ENCODE data around the gene POP7.

POP7 gene

DNA sequence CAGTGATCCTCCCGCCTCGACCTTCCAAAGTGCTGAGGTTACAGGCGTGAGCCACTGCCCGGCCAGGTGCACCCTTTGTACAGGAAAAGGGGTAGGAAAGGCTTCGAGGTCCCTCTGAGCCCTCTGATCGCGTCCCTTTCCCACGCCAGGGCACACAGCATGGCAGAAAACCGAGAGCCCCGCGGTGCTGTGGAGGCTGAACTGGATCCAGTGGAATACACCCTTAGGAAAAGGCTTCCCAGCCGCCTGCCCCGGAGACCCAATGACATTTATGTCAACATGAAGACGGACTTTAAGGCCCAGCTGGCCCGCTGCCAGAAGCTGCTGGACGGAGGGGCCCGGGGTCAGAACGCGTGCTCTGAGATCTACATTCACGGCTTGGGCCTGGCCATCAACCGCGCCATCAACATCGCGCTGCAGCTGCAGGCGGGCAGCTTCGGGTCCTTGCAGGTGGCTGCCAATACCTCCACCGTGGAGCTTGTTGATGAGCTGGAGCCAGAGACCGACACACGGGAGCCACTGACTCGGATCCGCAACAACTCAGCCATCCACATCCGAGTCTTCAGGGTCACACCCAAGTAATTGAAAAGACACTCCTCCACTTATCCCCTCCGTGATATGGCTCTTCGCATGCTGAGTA, 871 bp downstream of the POP7 start (continued):
- TF ChIP-seq, protein P1, sequence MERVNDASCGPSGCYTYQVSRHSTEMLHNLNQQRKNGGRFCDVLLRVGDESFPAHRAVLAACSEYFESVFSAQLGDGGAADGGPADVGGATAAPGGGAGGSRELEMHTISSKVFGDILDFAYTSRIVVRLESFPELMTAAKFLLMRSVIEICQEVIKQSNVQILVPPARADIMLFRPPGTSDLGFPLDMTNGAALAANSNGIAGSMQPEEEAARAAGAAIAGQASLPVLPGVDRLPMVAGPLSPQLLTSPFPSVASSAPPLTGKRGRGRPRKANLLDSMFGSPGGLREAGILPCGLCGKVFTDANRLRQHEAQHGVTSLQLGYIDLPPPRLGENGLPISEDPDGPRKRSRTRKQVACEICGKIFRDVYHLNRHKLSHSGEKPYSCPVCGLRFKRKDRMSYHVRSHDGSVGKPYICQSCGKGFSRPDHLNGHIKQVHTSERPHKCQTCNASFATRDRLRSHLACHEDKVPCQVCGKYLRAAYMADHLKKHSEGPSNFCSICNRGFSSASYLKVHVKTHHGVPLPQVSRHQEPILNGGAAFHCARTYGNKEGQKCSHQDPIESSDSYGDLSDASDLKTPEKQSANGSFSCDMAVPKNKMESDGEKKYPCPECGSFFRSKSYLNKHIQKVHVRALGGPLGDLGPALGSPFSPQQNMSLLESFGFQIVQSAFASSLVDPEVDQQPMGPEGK (CRISPR knock-in tag; IDR thresholded peaks at IDR 0.05; ENCODE audit: borderline replicate concordance) = no peak
- TF ChIP-seq ZNF8 (CRISPR knock-in tag; IDR thresholded peaks at IDR 0.05) = no peak

DNA sequence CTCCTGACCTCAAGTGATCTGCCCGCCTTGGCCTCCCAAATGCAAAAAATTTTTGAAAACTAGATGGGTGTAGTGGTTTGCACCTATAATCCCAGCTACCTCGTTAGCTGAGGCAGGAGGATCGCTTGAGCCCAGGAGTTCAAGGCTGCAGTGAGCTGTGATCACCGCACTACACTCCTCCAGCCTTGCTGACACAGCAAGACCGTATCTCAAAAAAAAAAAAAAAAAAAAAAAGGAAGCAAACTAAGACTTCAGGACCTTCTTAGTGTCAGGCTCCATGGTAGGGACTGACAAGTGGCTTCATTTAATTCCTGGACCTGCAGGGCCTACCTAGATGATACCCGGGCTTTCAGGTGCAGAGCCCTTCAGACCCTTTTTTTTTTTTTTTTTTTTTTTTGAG, 2.5 kb downstream of the POP7 start:
- TF ChIP-seq, protein P2, sequence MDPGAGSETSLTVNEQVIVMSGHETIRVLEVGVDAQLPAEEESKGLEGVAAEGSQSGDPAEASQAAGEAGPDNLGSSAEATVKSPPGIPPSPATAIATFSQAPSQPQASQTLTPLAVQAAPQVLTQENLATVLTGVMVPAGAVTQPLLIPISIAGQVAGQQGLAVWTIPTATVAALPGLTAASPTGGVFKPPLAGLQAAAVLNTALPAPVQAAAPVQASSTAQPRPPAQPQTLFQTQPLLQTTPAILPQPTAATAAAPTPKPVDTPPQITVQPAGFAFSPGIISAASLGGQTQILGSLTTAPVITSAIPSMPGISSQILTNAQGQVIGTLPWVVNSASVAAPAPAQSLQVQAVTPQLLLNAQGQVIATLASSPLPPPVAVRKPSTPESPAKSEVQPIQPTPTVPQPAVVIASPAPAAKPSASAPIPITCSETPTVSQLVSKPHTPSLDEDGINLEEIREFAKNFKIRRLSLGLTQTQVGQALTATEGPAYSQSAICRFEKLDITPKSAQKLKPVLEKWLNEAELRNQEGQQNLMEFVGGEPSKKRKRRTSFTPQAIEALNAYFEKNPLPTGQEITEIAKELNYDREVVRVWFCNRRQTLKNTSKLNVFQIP (CRISPR knock-in tag; IDR thresholded peaks at IDR 0.05; ENCODE audit: borderline replicate concordance, low read depth) = no peak
- TF ChIP-seq OSR1 (CRISPR knock-in tag; IDR thresholded peaks at IDR 0.05) (no peak), BACH2 (CRISPR knock-in tag; IDR thresholded peaks at IDR 0.05; ENCODE audit: borderline replicate concordance) (no peak), ZNF8 (CRISPR knock-in tag; IDR thresholded peaks at IDR 0.05) (no peak), RARB (CRISPR knock-in tag; IDR thresholded peaks at IDR 0.05) (no peak), ESRRG (CRISPR knock-in tag; IDR thresholded peaks at IDR 0.05) (no peak), ZFP3 (CRISPR knock-in tag; IDR thresholded peaks at IDR 0.05) (no peak), CSDC2 (CRISPR knock-in tag; IDR thresholded peaks at IDR 0.05) (no peak), ZFP30 (CRISPR knock-in tag; IDR thresholded peaks at IDR 0.05) (no peak), ZC3H10 (CRISPR knock-in tag; IDR thresholded peaks at IDR 0.05) (no peak), SNAI2 (CRISPR knock-in tag; IDR thresholded peaks at IDR 0.05) (no peak), TOX (CRISPR knock-in tag; IDR thresholded peaks at IDR 0.05; ENCODE audit: borderline replicate concordance) (no peak)
- TF ChIP-seq, protein P3, sequence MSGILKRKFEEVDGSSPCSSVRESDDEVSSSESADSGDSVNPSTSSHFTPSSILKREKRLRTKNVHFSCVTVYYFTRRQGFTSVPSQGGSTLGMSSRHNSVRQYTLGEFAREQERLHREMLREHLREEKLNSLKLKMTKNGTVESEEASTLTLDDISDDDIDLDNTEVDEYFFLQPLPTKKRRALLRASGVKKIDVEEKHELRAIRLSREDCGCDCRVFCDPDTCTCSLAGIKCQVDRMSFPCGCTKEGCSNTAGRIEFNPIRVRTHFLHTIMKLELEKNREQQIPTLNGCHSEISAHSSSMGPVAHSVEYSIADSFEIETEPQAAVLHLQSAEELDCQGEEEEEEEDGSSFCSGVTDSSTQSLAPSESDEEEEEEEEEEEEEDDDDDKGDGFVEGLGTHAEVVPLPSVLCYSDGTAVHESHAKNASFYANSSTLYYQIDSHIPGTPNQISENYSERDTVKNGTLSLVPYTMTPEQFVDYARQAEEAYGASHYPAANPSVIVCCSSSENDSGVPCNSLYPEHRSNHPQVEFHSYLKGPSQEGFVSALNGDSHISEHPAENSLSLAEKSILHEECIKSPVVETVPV (CRISPR knock-in tag; IDR thresholded peaks at IDR 0.05) = no peak
- TF ChIP-seq, protein P4, sequence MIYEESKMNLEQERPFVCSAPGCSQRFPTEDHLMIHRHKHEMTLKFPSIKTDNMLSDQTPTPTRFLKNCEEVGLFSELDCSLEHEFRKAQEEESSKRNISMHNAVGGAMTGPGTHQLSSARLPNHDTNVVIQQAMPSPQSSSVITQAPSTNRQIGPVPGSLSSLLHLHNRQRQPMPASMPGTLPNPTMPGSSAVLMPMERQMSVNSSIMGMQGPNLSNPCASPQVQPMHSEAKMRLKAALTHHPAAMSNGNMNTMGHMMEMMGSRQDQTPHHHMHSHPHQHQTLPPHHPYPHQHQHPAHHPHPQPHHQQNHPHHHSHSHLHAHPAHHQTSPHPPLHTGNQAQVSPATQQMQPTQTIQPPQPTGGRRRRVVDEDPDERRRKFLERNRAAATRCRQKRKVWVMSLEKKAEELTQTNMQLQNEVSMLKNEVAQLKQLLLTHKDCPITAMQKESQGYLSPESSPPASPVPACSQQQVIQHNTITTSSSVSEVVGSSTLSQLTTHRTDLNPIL (CRISPR knock-in tag; IDR thresholded peaks at IDR 0.05; ENCODE audit: low read depth) = no peak
- TF ChIP-seq, protein P5, sequence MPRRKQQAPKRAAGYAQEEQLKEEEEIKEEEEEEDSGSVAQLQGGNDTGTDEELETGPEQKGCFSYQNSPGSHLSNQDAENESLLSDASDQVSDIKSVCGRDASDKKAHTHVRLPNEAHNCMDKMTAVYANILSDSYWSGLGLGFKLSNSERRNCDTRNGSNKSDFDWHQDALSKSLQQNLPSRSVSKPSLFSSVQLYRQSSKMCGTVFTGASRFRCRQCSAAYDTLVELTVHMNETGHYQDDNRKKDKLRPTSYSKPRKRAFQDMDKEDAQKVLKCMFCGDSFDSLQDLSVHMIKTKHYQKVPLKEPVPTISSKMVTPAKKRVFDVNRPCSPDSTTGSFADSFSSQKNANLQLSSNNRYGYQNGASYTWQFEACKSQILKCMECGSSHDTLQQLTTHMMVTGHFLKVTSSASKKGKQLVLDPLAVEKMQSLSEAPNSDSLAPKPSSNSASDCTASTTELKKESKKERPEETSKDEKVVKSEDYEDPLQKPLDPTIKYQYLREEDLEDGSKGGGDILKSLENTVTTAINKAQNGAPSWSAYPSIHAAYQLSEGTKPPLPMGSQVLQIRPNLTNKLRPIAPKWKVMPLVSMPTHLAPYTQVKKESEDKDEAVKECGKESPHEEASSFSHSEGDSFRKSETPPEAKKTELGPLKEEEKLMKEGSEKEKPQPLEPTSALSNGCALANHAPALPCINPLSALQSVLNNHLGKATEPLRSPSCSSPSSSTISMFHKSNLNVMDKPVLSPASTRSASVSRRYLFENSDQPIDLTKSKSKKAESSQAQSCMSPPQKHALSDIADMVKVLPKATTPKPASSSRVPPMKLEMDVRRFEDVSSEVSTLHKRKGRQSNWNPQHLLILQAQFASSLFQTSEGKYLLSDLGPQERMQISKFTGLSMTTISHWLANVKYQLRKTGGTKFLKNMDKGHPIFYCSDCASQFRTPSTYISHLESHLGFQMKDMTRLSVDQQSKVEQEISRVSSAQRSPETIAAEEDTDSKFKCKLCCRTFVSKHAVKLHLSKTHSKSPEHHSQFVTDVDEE (CRISPR knock-in tag; IDR thresholded peaks at IDR 0.05) = no peak
- ATAC-seq = no peak

DNA sequence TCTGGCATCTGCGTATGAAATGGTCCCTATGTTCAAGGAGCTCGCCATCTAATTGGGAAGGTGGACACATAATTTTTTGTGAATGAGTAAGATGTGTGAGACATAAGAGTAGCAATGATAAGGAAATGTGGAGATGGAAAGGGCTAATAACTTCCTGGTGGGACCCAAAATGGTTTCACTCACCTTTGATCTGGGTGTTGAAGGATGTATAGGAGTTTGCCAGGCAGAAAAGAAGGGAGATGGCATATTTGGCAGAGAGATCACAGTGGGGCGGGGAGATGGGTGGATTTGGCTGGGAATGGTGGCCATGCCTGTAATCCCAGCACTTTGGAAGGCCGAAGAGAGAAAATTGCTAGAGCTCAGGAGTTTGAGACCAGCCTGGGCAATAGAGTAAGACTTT, 4.5 kb downstream of the POP7 start:
- no peak for ATAC-seq
- TF ChIP-seq, protein P2 (CRISPR knock-in tag; IDR thresholded peaks at IDR 0.05; ENCODE audit: borderline replicate concordance, low read depth) = no peak
- TF ChIP-seq ZFP3 (CRISPR knock-in tag; IDR thresholded peaks at IDR 0.05) = peak; percentile 97

DNA sequence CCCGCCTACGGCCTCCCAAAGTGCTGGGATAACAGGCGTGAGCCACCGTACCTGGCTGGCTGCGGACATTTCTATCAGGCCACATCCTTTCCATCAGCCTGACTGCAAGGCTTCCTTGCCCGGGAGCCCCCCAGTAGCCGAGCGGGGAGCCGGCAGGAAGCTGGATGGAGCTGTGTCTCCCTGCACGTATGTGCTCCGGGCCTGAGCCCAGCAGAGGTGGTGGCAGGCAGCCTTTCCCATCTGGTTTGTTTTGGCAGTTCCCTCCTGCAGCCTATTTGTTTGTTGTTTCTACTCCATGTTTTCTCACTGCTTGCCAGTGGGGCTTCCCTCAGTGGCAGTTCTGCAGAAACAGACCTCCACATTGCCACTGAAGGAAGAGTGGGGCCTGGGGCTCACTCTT, 5.4 kb downstream of the POP7 start:
- no peak for ATAC-seq
- TF ChIP-seq ZNF70 (CRISPR knock-in tag; IDR thresholded peaks at IDR 0.05) = no peak
- TF ChIP-seq, protein P2 (CRISPR knock-in tag; IDR thresholded peaks at IDR 0.05; ENCODE audit: borderline replicate concordance, low read depth) = no peak
- no peak for TF ChIP-seq PPARA (CRISPR knock-in tag; IDR thresholded peaks at IDR 0.05; ENCODE audit: borderline replicate concordance)
- no peak for TF ChIP-seq ARNTL (CRISPR knock-in tag; IDR thresholded peaks at IDR 0.05; ENCODE audit: borderline replicate concordance, low read depth)
- TF ChIP-seq ZNF565 (CRISPR knock-in tag; conservative IDR thresholded peaks at IDR 0.05; ENCODE audit: low read depth) = no peak
- TF ChIP-seq CSDC2 (CRISPR knock-in tag; IDR thresholded peaks at IDR 0.05) = no peak
- no peak for TF ChIP-seq ZC3H10 (CRISPR knock-in tag; IDR thresholded peaks at IDR 0.05)
- TF ChIP-seq, protein P1 (CRISPR knock-in tag; IDR thresholded peaks at IDR 0.05; ENCODE audit: borderline replicate concordance) = no peak
